AG04449 (cell line): Measurements from ENCODE around the gene SHPK.
A peak's percentile ranks its signal among the peaks of the same experiment; 100 is the strongest.

Source experiments
- CTCF ChIA-PET: fragments of 350-600 bp; formaldehyde crosslinking; extraction: SDS; loops from one replicate; lab custom pipeline; 2021; ENCODE audit warnings: antibody characterized with exemption; lab: Yijun Ruan, JAX
- POLR2A ChIA-PET: fragments of 400-600, 350-600 bp; formaldehyde crosslinking; extraction: SDS; loops from one replicate; lab custom pipeline; 2020; ENCODE audit warnings: antibody characterized with exemption, inconsistent platforms; lab: Yijun Ruan, JAX
- DNase-seq: peaks from one replicate; pipeline ENCODE4 v3.0.0-alpha.2; 2010; ENCODE audit warnings: low read depth, low spot score
- H3K4me3 ChIP-seq: 2 replicates; pipeline ENCODE4 v1.5.1; 2011; ENCODE audit warnings: low read depth, mild to moderate bottlenecking, control low read depth, low read length
- TF ChIP-seq, protein P1 (sequence below): IDR thresholded peaks from one replicate; pipeline ENCODE4 v1.5.1; 2011; ENCODE audit warnings: mild to moderate bottlenecking, moderate library complexity, low read length, control low read depth, inconsistent platforms; ENCODE audit not compliant: insufficient read depth; ENCODE audit errors: missing control alignments

SHPK gene

DNA sequence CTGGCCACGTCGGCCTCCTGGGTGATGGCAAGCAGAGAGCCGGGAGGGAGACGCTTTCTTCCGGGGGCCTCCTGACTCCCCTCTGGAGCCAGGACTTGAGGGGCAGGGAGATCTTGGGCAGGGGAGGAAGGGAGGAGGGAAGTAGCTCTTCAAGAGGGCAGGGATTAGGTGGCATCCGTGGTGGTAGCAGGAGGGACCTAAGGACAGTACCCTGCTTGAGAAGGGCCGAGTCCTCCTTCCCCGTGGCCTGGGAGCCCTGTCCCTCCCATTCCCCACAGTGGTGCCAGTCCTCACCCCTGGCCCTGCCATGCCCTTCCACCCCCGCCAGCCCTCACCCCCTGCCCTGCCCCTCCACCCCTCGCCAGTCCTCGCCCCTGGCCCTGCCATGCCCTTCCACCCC is 19.7 kb upstream of the SHPK start:
- CTCF ChIA-PET: interaction anchor here (1.5 kb wide), 1 partner anchor 8 kb away, joined by 7 read pairs; no protein-coding TSS in a partner anchor
- TF ChIP-seq, protein P1, sequence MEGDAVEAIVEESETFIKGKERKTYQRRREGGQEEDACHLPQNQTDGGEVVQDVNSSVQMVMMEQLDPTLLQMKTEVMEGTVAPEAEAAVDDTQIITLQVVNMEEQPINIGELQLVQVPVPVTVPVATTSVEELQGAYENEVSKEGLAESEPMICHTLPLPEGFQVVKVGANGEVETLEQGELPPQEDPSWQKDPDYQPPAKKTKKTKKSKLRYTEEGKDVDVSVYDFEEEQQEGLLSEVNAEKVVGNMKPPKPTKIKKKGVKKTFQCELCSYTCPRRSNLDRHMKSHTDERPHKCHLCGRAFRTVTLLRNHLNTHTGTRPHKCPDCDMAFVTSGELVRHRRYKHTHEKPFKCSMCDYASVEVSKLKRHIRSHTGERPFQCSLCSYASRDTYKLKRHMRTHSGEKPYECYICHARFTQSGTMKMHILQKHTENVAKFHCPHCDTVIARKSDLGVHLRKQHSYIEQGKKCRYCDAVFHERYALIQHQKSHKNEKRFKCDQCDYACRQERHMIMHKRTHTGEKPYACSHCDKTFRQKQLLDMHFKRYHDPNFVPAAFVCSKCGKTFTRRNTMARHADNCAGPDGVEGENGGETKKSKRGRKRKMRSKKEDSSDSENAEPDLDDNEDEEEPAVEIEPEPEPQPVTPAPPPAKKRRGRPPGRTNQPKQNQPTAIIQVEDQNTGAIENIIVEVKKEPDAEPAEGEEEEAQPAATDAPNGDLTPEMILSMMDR: no peak
- DNase-seq: no peak
- POLR2A ChIA-PET: interaction anchor here (1.2 to 3.2 kb wide), 2 partner anchors 11 to 20 kb away, joined by 3 to 13 read pairs; partner anchors contain the start of gene SHPK
- no peak overlapping the region for H3K4me3 ChIP-seq

DNA sequence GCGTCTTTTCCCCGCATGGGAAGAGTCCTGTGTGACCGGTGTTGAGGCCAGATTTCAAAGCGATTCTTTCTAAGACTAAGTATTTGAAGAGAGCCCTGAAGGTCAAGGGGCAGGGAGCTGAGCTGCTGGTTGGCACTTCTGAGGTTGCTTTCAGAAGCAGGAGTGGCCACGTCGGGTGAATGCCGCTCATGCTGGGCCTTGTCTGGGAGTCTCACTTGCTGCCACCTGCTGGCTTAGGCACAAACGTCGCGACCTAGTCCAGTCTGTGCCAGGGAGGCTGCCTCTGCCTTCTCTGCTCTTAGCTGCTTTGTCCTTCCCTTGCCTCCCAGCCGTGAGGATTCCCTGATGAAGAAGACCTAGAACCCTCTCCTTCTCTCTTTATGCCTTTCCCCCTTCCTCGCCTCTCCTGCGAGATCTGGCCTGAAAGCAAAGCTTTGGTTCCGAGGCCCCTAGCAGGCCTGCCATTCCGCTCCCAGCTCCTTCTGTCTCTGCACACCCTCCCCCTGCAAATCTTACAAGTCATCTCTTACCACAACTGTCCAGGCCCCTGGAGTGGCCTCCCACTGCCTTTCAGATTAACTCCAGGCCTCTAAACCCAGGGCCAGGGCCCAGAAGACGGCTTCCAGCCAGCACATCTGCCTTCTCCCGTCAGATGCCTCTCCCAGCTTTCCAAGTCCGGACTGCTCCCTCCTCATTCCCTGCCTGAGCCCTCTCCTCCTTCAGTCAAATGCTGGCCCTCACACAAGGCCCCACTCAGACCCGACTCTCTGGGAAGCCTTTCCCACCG is 11.9 kb upstream of the SHPK start:
- no peak for DNase-seq
- TF ChIP-seq, protein P1: peak; percentile 77
- POLR2A ChIA-PET: interaction anchor here (0.7 kb wide), 1 partner anchor 12 kb away, joined by 3 read pairs; the partner anchor contains the start of genes CTNS and SHPK
- CTCF ChIA-PET: interaction anchor here (0.7 to 5.1 kb wide), 13 partner anchors 9 to 1266 kb away, joined by 3 to 40 read pairs (median 4); partner anchors contain the start of genes CTNS and SHPK
- no peak overlapping the region for H3K4me3 ChIP-seq

DNA sequence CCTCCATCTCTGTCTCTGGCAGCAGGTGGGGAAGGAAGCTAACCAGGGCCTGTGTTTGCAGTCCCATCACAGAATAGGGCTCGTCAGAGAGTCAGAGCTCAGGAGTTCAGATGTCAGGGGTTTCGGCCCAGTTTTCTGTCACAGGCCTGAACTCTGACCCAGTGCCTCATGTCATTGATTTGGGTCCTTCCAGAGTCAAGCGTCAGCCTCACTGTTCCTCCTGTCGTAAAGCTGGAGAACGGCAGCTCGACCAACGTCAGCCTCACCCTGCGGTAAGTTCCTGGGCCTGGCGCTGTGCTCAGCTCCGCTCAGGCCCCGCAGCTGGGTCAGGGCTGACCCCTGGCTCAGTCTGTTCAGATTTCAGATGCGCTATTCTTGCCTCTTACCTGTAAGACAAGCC is 11.2 kb upstream of the SHPK start:
- DNase-seq: no peak
- no peak overlapping the region for H3K4me3 ChIP-seq
- TF ChIP-seq, protein P1: no peak
- ChIA-PET CTCF (interaction anchor here (0.9 to 5.1 kb wide), 10 partner anchors 9 to 1265 kb away, joined by 3 to 40 read pairs (median 4); partner anchors contain the start of genes CTNS and SHPK), POLR2A (interaction anchor here (0.7 kb wide), 1 partner anchor 11 kb away, joined by 3 read pairs; the partner anchor contains the start of genes CTNS and SHPK)

DNA sequence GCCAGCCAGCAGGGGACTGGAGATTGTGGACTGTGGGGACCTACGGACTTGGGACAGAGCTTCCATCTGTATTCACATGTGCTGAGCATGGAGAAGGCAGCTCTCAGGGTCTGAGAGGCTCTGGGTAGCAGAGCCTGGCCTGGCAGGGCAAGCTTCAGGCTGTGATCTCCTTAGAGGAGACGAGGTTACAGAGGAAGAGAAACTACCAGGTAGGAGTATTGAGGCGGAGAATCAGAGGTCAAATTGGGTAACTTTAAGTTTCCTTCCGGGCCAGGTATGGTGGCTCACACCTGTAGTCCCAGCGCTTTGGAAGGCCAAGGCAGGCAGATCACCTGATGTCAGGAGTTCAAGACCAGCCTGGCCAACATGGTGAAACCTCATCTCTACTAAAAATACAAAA is 9.3 kb upstream of the SHPK start:
- TF ChIP-seq, protein P1: no peak
- ChIA-PET POLR2A (no interaction called here), CTCF (interaction anchor here (0.9 to 1.8 kb wide), 3 partner anchors 9 to 597 kb away, joined by 3 to 4 read pairs (median 3); no protein-coding TSS in a partner anchor)
- H3K4me3 ChIP-seq: no peak overlapping the region
- DNase-seq: no peak

DNA sequence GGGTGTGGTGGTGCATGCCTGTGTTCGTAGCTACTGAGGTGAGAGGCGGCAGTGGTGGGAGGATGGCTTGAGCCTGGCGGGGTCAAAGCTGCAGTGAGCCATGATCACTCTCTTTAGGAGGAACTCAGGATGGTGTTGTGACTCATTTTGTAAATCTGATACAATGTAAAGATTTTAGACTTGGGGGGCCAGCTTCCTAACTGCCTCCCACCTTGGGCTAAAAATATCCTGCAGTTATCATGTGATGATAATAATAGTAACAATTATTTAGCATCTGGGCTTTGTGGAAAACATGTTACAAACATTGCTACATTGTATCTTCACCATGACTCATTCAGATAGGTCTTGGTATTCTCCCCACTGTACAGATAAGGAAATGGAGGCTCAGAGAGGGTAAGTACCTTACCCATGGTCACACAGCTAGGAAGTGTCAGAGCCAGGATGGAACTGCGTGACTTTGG is 7.9 kb upstream of the SHPK start:
- CTCF ChIA-PET: interaction anchor here (1.8 kb wide), 1 partner anchor 11 kb away, joined by 4 read pairs; no protein-coding TSS in a partner anchor

More for the DNA sequence above, 7.9 kb upstream of the SHPK start:
- TF ChIP-seq, protein P1: no peak
- DNase-seq: no peak
- POLR2A ChIA-PET: no interaction called here
- no peak overlapping the region for H3K4me3 ChIP-seq
